H9 (cell line): ENCODE data around the gene UTP20. TPM values are rescaled to one million over a fixed set of nuclear protein-coding genes. Genes with fewer than 3 reads are reported as not detected.

Source experiments
- DNase-seq: peaks from one replicate; pipeline ENCODE4 v3.0.0-alpha.2; 2017
- H2AFZ ChIP-seq: one replicate; pipeline ENCODE4 v1.6.1; 2013; ENCODE audit warnings: mild to moderate bottlenecking, low read length, control low read depth, moderate library complexity
- H2AK5ac ChIP-seq: 2 replicates; pipeline ENCODE4 v1.6.1; 2013; ENCODE audit warnings: low read length, control low read depth, mixed read lengths; ENCODE audit not compliant: insufficient read length
- H2BK120ac ChIP-seq: one replicate; pipeline ENCODE4 v1.6.1; 2013; ENCODE audit warnings: low read depth, mild to moderate bottlenecking, low read length, control low read depth, inconsistent platforms; ENCODE audit not compliant: poor library complexity, severe bottlenecking
- H2BK12ac ChIP-seq: 2 replicates; pipeline ENCODE4 v1.6.1; 2013; ENCODE audit warnings: low read length, control low read depth, mixed read lengths, low read depth; ENCODE audit not compliant: insufficient read length
- H2BK15ac ChIP-seq: 2 replicates; pipeline ENCODE4 v1.6.1; 2013; ENCODE audit warnings: low read depth, low read length, control low read depth
- H2BK20ac ChIP-seq: one replicate; pipeline ENCODE4 v1.6.1; 2013; ENCODE audit warnings: low read depth, mild to moderate bottlenecking, low read length, control low read depth, inconsistent platforms; ENCODE audit not compliant: poor library complexity, severe bottlenecking
- H2BK5ac ChIP-seq: 2 replicates; pipeline ENCODE4 v1.6.1; 2013; ENCODE audit warnings: low read length, control low read depth, mixed read lengths; ENCODE audit not compliant: insufficient read length
- H3K14ac ChIP-seq: 2 replicates; pipeline ENCODE4 v1.6.1; 2013; ENCODE audit warnings: low read length, control low read depth; ENCODE audit not compliant: insufficient read depth
- H3K18ac ChIP-seq: 2 replicates; pipeline ENCODE4 v1.6.1; 2013; ENCODE audit warnings: low read depth, mild to moderate bottlenecking, mixed read lengths, low read length, control low read depth; ENCODE audit not compliant: insufficient read length
- H3K23ac ChIP-seq: 2 replicates; pipeline ENCODE4 v1.6.1; 2013; ENCODE audit warnings: low read length, control low read depth, mixed read lengths, low read depth; ENCODE audit not compliant: insufficient read length
- H3K23me2 ChIP-seq: 2 replicates; pipeline ENCODE4 v1.6.1; 2013; ENCODE audit warnings: low read depth, mild to moderate bottlenecking, mixed read lengths, low read length, control low read depth; ENCODE audit not compliant: insufficient read length, poor library complexity, severe bottlenecking
- H3K27ac ChIP-seq: 2 replicates; pipeline ENCODE4 v1.5.1; 2013; ENCODE audit warnings: low read length, control low read depth, mixed read lengths, low read depth; ENCODE audit not compliant: insufficient read length
- H3K27me3 ChIP-seq: 2 replicates; pipeline ENCODE4 v1.6.1; 2013; ENCODE audit warnings: low read length, control low read depth, inconsistent platforms; ENCODE audit not compliant: insufficient read depth
- H3K4ac ChIP-seq: 2 replicates; pipeline ENCODE4 v1.6.1; 2013; ENCODE audit warnings: low read depth, mild to moderate bottlenecking, control low read depth, inconsistent platforms, low read length, moderate library complexity
- H3K4me1 ChIP-seq: 2 replicates; pipeline ENCODE4 v1.6.1; 2013; ENCODE audit warnings: low read length, control low read depth, inconsistent platforms; ENCODE audit not compliant: insufficient read depth
- H3K4me2 ChIP-seq: 2 replicates; pipeline ENCODE4 v1.6.1; 2013; ENCODE audit warnings: low read length, control low read depth, mixed read lengths; ENCODE audit not compliant: insufficient read length, insufficient read depth
- H3K56ac ChIP-seq: 2 replicates; pipeline ENCODE4 v1.6.1; 2013; ENCODE audit warnings: low read depth, mild to moderate bottlenecking, mixed read lengths, low read length, control low read depth; ENCODE audit not compliant: insufficient read length
- H3K79me1 ChIP-seq: 2 replicates; pipeline ENCODE4 v1.6.1; 2013; ENCODE audit warnings: low read depth, mild to moderate bottlenecking, moderate library complexity, low read length, control low read depth, inconsistent platforms; ENCODE audit not compliant: insufficient read depth, poor library complexity, severe bottlenecking
- H3K79me2 ChIP-seq: 2 replicates; pipeline ENCODE4 v1.6.1; 2013; ENCODE audit warnings: low read length, control low read depth, inconsistent platforms; ENCODE audit not compliant: insufficient read depth
- H3K9ac ChIP-seq: 2 replicates; pipeline ENCODE4 v1.6.1; 2013; ENCODE audit warnings: low read length, control low read depth, mixed read lengths; ENCODE audit not compliant: insufficient read length; ENCODE audit errors: extremely low read depth
- H3K9me3 ChIP-seq: one replicate; pipeline ENCODE4 v1.6.1; 2013; ENCODE audit warnings: low read depth, low read length, inconsistent platforms; ENCODE audit not compliant: control insufficient read depth
- H3T11ph ChIP-seq: one replicate; pipeline ENCODE4 v1.6.1; 2013; ENCODE audit warnings: mild to moderate bottlenecking, low read length, control low read depth, inconsistent platforms
- H4K20me1 ChIP-seq: one replicate; pipeline ENCODE4 v1.6.1; 2013; ENCODE audit not compliant: control insufficient read depth, insufficient read length, insufficient read depth
- H4K5ac ChIP-seq: 2 replicates; pipeline ENCODE4 v1.6.1; 2013; ENCODE audit warnings: low read depth, mild to moderate bottlenecking, mixed read lengths, low read length, control low read depth; ENCODE audit not compliant: insufficient read length
- H4K8ac ChIP-seq: replicated peaks from 2 replicates; pipeline ENCODE4 v1.6.1; 2013; ENCODE audit warnings: low read length, control low read depth, mixed read lengths, low read depth; ENCODE audit not compliant: insufficient read length
- H4K91ac ChIP-seq: 2 replicates; pipeline ENCODE4 v1.6.1; 2013; ENCODE audit warnings: low read depth, mild to moderate bottlenecking, moderate library complexity, mixed read lengths, low read length, control low read depth; ENCODE audit not compliant: insufficient read length
- H3K27ac Mint-ChIP-seq, 3 experiments: 2 replicates in 2 of 3; 3 replicates in 1 of 3; pipeline ENCODE4 v1.8.0; 2020 to 2021; ENCODE audit warnings: mixed read lengths in 3 of 3, mild to moderate bottlenecking in 1 of 3, moderate library complexity in 1 of 3
- H3K27me3 Mint-ChIP-seq: 2 replicates; pipeline ENCODE4 v1.8.0; 2021; ENCODE audit warnings: low read depth, mild to moderate bottlenecking, moderate library complexity, mixed read lengths
- H3K36me3 Mint-ChIP-seq, 3 experiments: 2 replicates in 2 of 3; 3 replicates in 1 of 3; pipeline ENCODE4 v1.8.0; 2020 to 2021; ENCODE audit warnings: low read depth in 3 of 3, mixed read lengths in 3 of 3; ENCODE audit not compliant: insufficient read depth in 1 of 3
- H3K4me1 Mint-ChIP-seq, 2 experiments: 2 replicates each; pipeline ENCODE4 v1.8.0; 2020; ENCODE audit warnings: mixed read lengths in 2 of 2
- H3K4me3 Mint-ChIP-seq, 2 experiments: 2 replicates in 1 of 2; 3 replicates in 1 of 2; pipeline ENCODE4 v1.8.0; 2020 to 2021; ENCODE audit warnings: mild to moderate bottlenecking in 2 of 2, mixed read lengths in 2 of 2, moderate library complexity in 1 of 2
- H3K9me3 Mint-ChIP-seq, 2 experiments: 2 replicates in 1 of 2; 3 replicates in 1 of 2; pipeline ENCODE4 v1.8.0; 2020; ENCODE audit warnings: mild to moderate bottlenecking in 2 of 2, mixed read lengths in 2 of 2, moderate library complexity in 1 of 2
- total RNA-seq: library from RNA; stranded (reverse); gene quantifications from 2 replicates; pipeline ENCODE4 v1.2.1, GENCODE V29; 2021
- TF ChIP-seq, protein P1 (sequence below): fragments of 200-600 bp; sonication (generic); conservative IDR thresholded peaks from 3 replicates; pipeline ENCODE4 v1.8.0; 2021; ENCODE audit warnings: antibody characterized with exemption, mild to moderate bottlenecking

Gene UTP20
- total RNA-seq, 1 experiment from 2014 or later = 38.3 TPM

DNA sequence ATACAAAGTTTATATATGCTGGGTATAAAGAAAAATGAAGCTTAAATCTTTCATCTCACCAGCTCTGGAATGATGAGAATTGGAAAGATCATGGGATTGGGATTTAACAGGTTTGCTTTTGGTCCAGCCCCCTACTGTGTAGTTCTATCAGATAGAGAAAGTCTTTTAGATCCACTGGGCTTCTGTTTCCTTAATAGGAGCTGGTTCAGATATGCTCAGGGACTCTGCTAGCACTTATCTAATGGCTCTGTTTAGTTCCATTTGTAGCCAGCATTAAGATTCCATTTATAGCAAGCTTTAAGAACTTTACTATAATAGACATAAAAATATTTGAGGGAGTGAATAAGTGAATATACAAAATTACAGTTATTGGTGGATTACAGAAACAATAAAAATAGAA, 42.6 kb downstream of the UTP20 start:
- H4K5ac ChIP-seq = no peak overlapping the region
- H3K14ac ChIP-seq = no peak overlapping the region
- no peak overlapping the region for H3K4me2 ChIP-seq
- Mint-ChIP-seq H3K27me3 (no peaks in the 10 kb centered on the region), H3K4me3 (no peak overlapping the region), H3K9me3 (no peaks in the 10 kb centered on the region), H3K4me1 (no peaks in the 10 kb centered on the region), H3K36me3 (peaks cover 8 to 60% (median 44%) of the 10 kb centered on the region in 3 experiments; a peak in 6 of 7 replicates), H3K27ac (no peak overlapping the region)
- no peak overlapping the region for H2BK5ac ChIP-seq
- H2AFZ ChIP-seq = no peak overlapping the region
- H3K9ac ChIP-seq = no peak overlapping the region
- no peak overlapping the region for H4K91ac ChIP-seq
- no peak overlapping the region for H2BK15ac ChIP-seq
- H3K56ac ChIP-seq = no peak overlapping the region
- H3K4me1 ChIP-seq = no peaks in the 10 kb centered on the region
- no peak overlapping the region for H2BK20ac ChIP-seq
- TF ChIP-seq, protein P1, sequence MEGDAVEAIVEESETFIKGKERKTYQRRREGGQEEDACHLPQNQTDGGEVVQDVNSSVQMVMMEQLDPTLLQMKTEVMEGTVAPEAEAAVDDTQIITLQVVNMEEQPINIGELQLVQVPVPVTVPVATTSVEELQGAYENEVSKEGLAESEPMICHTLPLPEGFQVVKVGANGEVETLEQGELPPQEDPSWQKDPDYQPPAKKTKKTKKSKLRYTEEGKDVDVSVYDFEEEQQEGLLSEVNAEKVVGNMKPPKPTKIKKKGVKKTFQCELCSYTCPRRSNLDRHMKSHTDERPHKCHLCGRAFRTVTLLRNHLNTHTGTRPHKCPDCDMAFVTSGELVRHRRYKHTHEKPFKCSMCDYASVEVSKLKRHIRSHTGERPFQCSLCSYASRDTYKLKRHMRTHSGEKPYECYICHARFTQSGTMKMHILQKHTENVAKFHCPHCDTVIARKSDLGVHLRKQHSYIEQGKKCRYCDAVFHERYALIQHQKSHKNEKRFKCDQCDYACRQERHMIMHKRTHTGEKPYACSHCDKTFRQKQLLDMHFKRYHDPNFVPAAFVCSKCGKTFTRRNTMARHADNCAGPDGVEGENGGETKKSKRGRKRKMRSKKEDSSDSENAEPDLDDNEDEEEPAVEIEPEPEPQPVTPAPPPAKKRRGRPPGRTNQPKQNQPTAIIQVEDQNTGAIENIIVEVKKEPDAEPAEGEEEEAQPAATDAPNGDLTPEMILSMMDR = no peak
- H3K18ac ChIP-seq = no peak overlapping the region
- no peak overlapping the region for H3K23ac ChIP-seq
- no peak overlapping the region for H4K8ac ChIP-seq
- no peaks in the 10 kb centered on the region for H3K79me1 ChIP-seq
- no peak overlapping the region for H3T11ph ChIP-seq
- H3K27me3 ChIP-seq = no peaks in the 10 kb centered on the region
- H2BK12ac ChIP-seq = no peak overlapping the region
- no peaks in the 10 kb centered on the region for H4K20me1 ChIP-seq
- no peaks in the 10 kb centered on the region for H3K23me2 ChIP-seq
- DNase-seq = no peak
- no peak overlapping the region for H2AK5ac ChIP-seq
- no peaks in the 10 kb centered on the region for H3K9me3 ChIP-seq
- no peak overlapping the region for H3K27ac ChIP-seq
- no peak overlapping the region for H2BK120ac ChIP-seq
- no peak overlapping the region for H3K4ac ChIP-seq
- H3K79me2 ChIP-seq = no peaks in the 10 kb centered on the region
